Karpas-422 (cell line): ENCODE data around the gene PYGL. TPM values are rescaled to one million over a fixed set of nuclear protein-coding genes. Genes with fewer than 3 reads are reported as not detected.

Experiments
- DNase-seq: peaks from one replicate; pipeline ENCODE4 v3.0.0-alpha.2; 2015
- H2AFZ ChIP-seq: fragments of 200-600 bp; sonication (generic); 2 replicates; pipeline ENCODE4 v1.6.1; 2014; ENCODE audit warnings: antibody characterized with exemption, low read length, mixed read lengths
- H3K27ac ChIP-seq: fragments of 200-600 bp; sonication (generic); 2 replicates; pipeline ENCODE4 v1.5.1; 2014; ENCODE audit warnings: mild to moderate bottlenecking, low read length, moderate library complexity
- H3K27me3 ChIP-seq: fragments of 200-600 bp; sonication (generic); 2 replicates; pipeline ENCODE4 v1.6.1; 2014; ENCODE audit warnings: low read length, mixed read lengths
- H3K36me3 ChIP-seq: fragments of 200-600 bp; sonication (generic); 2 replicates; pipeline ENCODE4 v1.6.1; 2014; ENCODE audit warnings: low read length, mixed read lengths; ENCODE audit not compliant: insufficient read depth
- H3K4me1 ChIP-seq: fragments of 200-600 bp; sonication (generic); 2 replicates; pipeline ENCODE4 v1.6.1; 2014; ENCODE audit warnings: mild to moderate bottlenecking, low read length, mixed read lengths
- H3K4me2 ChIP-seq: fragments of 200-600 bp; sonication (generic); 2 replicates; pipeline ENCODE4 v1.6.1; 2014; ENCODE audit warnings: low read length, low read depth, mild to moderate bottlenecking; ENCODE audit not compliant: poor library complexity, severe bottlenecking
- H3K4me3 ChIP-seq: fragments of 200-600 bp; sonication (generic); 2 replicates; pipeline ENCODE4 v1.5.1; 2014; ENCODE audit warnings: mild to moderate bottlenecking, antibody characterized with exemption, low read length, mixed read lengths
- H3K79me2 ChIP-seq: fragments of 200-600 bp; sonication (generic); 2 replicates; pipeline ENCODE4 v1.6.1; 2014; ENCODE audit warnings: mild to moderate bottlenecking, low read length, mixed read lengths
- H3K9ac ChIP-seq: fragments of 200-600 bp; sonication (generic); 2 replicates; pipeline ENCODE4 v1.6.0; 2014; ENCODE audit warnings: low read length
- H3K9me2 ChIP-seq: fragments of 200-600 bp; sonication (generic), shearing (Covaris generic); replicated peaks from 2 replicates; pipeline ENCODE4 v1.6.0; 2014; ENCODE audit warnings: mild to moderate bottlenecking, low read length, moderate library complexity; ENCODE audit not compliant: insufficient read depth
- H3K9me3 ChIP-seq: fragments of 300-700, 200-600 bp; sonication (generic); 2 replicates; pipeline ENCODE4 v1.6.1; 2014; ENCODE audit warnings: low read length, mixed read lengths
- H4K20me1 ChIP-seq: fragments of 200-600 bp; sonication (generic); 2 replicates; pipeline ENCODE4 v1.6.1; 2014; ENCODE audit warnings: mild to moderate bottlenecking, antibody characterized with exemption, low read length, low read depth; ENCODE audit not compliant: insufficient read depth
- total RNA-seq: library from RNA; depleted of rRNA; stranded (reverse); fragments of >200 nt; shearing (Covaris generic); gene quantifications from 2 replicates; pipeline ENCODE4 v1.2.3, GENCODE V29; 2014; ENCODE audit warnings: low replicate concordance

The PYGL gene
- total RNA-seq, 1 experiment from 2014 or later: not detected

DNA sequence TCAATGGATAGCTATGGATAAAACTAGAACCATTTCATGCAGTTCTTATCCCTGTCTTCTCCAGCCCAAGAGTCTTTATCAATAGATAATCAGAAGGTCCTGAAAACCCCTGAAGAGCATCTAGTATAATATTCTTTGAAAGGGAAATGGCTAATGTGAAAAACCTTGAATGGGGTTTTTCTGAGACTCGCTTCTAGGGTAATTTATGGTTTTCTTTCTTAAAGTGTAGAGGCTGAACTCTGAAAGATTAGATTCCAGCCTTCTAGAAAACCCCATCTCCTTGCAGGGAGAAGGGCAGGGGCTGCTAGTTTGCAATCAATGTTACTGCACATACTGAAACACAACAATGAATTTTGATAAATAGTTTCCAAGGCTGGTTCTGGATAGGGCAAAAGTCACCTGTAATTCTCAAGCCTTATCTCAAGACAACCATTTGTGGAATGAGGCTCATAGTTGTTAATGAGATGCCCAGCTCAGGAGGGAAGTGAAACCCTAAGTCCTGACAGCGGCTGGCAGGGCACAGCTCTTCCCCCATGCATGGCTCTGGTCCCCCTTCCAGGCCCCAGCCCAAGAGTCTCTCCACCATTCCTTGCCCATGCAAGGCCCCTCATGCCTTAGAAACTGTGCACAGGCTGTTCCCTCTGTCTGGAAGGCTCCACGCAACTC is 33.7 kb upstream of the PYGL start:
- DNase-seq: peak; percentile 49

DNA sequence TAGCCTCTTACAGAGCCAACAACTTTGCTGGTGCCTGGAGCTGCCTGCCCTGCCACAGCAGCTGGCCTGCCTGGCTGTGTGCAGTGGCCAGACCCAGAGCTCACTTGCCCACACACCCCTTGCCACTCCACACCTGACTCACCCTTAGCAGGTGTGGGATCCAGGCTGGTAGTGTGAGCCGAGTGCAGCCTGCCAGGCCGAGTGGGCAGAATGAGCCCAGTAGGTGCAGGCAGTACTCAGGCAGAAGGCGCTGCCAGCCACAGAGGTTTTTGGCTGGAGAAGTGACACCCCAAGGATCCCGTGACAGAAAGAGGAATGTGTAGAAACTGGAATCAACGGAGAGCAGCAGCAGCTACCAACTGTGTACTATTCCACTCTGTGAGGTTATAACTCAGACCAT is 29.8 kb upstream of the PYGL start:
- H3K79me2 ChIP-seq: no peaks in the 10 kb centered on the region
- H3K9me3 ChIP-seq: no peaks in the 10 kb centered on the region
- H3K9ac ChIP-seq: no peak overlapping the region
- H3K4me1 ChIP-seq: no peaks in the 10 kb centered on the region
- H3K27ac ChIP-seq: no peak overlapping the region
- 0 out of 2 replicates have a peak, but pooled peaks cover 5% of the 10 kb centered on the region for H4K20me1 ChIP-seq
- H3K36me3 ChIP-seq: no peaks in the 10 kb centered on the region
- no peak overlapping the region for H2AFZ ChIP-seq
- H3K27me3 ChIP-seq: no peaks in the 10 kb centered on the region
- H3K9me2 ChIP-seq: no peaks in the 10 kb centered on the region
- DNase-seq: no peak
- no peak overlapping the region for H3K4me2 ChIP-seq
- H3K4me3 ChIP-seq: no peak overlapping the region

More for the DNA sequence above, 33.7 kb upstream of the PYGL start:
- no peaks in the 10 kb centered on the region for H3K4me1 ChIP-seq
- no peaks in the 10 kb centered on the region for H3K79me2 ChIP-seq
- no peaks in the 10 kb centered on the region for H3K9me3 ChIP-seq
- no peak overlapping the region for H3K4me3 ChIP-seq
- H3K27me3 ChIP-seq: no peaks in the 10 kb centered on the region
- no peaks in the 10 kb centered on the region for H3K9me2 ChIP-seq
- no peaks in the 10 kb centered on the region for H3K36me3 ChIP-seq
- no peak overlapping the region for H3K9ac ChIP-seq
- no peak overlapping the region for H2AFZ ChIP-seq
- H3K27ac ChIP-seq: no peak overlapping the region
- H4K20me1 ChIP-seq: no peaks in the 10 kb centered on the region
- no peak overlapping the region for H3K4me2 ChIP-seq

DNA sequence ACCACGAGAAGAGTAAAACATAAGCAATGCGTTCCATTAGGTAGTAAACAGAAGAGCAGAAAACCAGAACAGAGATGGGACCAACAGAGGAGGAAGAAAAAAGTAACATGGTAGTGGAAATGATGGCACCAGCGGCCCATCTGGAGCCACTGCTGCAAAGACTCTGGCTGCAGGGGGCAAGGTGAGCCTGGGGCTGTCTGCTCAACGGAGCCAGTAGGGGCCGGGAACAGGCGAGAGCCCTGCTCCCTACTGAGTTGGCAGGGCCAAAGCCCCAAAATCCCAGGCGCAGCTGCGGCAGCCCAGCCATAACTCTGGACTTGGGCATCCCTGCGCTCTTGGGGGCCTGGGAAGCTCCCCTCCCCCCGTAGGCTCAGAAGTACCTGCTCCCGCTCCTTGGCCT is 28.5 kb upstream of the PYGL start:
- Histone ChIP-seq H4K20me1 (0 out of 2 replicates have a peak, but pooled peaks cover 5% of the 10 kb centered on the region), H3K9me2 (no peaks in the 10 kb centered on the region), H3K4me2 (no peak overlapping the region), H3K27me3 (no peaks in the 10 kb centered on the region), H3K9me3 (no peaks in the 10 kb centered on the region), H3K27ac (no peak overlapping the region), H3K36me3 (no peaks in the 10 kb centered on the region), H3K4me3 (no peak overlapping the region), H3K9ac (no peak overlapping the region), H2AFZ (no peak overlapping the region), H3K4me1 (no peaks in the 10 kb centered on the region), H3K79me2 (no peaks in the 10 kb centered on the region)
- DNase-seq: no peak

DNA sequence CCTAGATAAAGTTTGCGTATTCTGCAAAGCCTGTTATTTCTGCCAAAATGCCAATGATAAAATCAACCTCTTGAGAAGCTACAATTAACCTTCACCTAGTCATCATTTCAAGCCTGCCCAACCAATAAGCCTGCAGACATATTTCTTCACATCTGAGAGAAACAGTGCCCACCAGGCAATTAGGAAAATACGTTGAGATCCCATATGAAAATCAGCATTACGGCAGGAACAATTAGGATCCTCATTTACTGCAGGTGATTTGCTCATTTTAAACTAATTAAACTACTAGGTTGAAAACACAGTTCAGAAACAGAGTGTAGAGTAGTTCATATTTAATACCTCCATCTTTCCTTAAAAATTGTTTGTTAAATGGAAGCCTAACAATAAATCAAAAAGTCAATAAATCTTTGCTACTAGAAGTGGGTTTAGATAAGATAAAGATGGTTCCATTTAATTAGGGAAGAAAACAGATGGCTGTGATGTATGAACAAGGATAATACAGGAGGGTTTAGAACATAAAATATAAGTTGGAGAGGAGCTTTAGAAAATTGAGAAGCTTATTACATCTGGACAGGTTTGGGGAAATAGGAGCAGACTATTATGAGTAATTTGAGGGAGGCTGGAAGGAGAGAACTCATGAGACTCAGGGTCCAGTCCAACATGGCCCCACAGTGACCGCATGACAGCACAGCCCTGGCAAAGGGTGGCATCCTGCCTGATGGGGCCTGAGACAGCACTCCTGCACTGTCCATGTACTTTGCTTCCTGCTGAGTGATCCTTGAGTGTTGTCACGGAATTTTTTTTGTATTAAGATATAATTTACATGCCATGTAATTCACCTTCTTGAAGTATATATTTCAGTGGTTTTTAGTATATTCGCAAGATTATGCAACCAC is 26.9 kb upstream of the PYGL start:
- Histone ChIP-seq H2AFZ (no peak overlapping the region), H3K27me3 (no peaks in the 10 kb centered on the region), H3K9ac (no peak overlapping the region), H3K4me1 (no peaks in the 10 kb centered on the region), H3K9me3 (no peaks in the 10 kb centered on the region), H3K4me2 (no peak overlapping the region), H3K27ac (no peak overlapping the region), H4K20me1 (0 out of 2 replicates have a peak, but pooled peaks cover 5% of the 10 kb centered on the region), H3K79me2 (no peaks in the 10 kb centered on the region), H3K9me2 (no peaks in the 10 kb centered on the region), H3K36me3 (no peaks in the 10 kb centered on the region), H3K4me3 (no peak overlapping the region)
- no peak for DNase-seq

DNA sequence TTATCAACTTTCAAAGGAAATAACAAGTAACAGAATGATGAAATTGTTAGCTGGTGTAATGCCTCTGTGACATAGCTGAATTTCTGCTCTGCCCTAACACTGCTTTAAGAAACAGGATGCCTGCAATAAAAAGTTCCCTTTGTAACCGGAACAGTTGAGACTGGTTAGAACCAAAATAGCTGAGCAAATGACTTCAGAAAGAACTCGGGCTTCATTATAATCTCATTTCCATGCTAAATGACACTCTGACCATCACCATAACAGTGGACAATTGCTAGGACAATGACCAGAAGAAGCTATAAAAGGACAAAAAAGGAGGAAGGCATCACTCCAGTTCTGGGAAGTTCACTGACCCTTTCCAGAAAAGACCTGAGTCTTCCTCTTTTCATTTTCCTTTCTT is 23.5 kb upstream of the PYGL start:
- H3K9me2 ChIP-seq: no peaks in the 10 kb centered on the region
- no peak overlapping the region for H2AFZ ChIP-seq
- no peaks in the 10 kb centered on the region for H3K27me3 ChIP-seq
- no peaks in the 10 kb centered on the region for H3K79me2 ChIP-seq
- no peaks in the 10 kb centered on the region for H3K4me1 ChIP-seq
- no peak overlapping the region for H3K9ac ChIP-seq
- H3K4me3 ChIP-seq: no peak overlapping the region
- H3K4me2 ChIP-seq: no peak overlapping the region
- 0 out of 2 replicates have a peak, but pooled peaks cover 4% of the 10 kb centered on the region for H4K20me1 ChIP-seq
- no peak for DNase-seq
- no peaks in the 10 kb centered on the region for H3K36me3 ChIP-seq
- no peaks in the 10 kb centered on the region for H3K9me3 ChIP-seq
- no peak overlapping the region for H3K27ac ChIP-seq

DNA sequence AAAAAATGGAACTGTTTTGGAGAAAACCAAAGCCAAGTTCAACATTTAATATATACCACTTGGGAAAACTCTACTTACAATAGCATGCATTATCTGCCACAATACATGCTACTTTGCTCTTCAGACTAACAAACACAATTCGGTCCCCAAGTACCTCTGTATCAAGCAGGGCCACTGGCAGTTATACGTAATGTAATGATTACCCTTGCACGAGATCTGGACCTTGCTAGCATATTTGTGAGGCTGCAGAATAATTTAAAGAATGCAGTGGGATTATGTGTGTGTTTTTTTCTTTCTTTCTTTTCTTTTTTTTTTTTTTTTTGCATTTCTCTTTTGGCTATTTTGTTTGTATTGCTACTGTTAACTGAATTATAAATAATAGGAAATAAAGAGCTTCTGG is 22.8 kb upstream of the PYGL start:
- Histone ChIP-seq H2AFZ (no peak overlapping the region), H4K20me1 (no peaks in the 10 kb centered on the region), H3K4me3 (no peak overlapping the region), H3K9me2 (no peaks in the 10 kb centered on the region), H3K79me2 (no peaks in the 10 kb centered on the region), H3K4me2 (no peak overlapping the region), H3K9ac (no peak overlapping the region), H3K27me3 (no peaks in the 10 kb centered on the region), H3K27ac (no peak overlapping the region), H3K36me3 (no peaks in the 10 kb centered on the region), H3K9me3 (no peaks in the 10 kb centered on the region), H3K4me1 (no peaks in the 10 kb centered on the region)
- DNase-seq: no peak

DNA sequence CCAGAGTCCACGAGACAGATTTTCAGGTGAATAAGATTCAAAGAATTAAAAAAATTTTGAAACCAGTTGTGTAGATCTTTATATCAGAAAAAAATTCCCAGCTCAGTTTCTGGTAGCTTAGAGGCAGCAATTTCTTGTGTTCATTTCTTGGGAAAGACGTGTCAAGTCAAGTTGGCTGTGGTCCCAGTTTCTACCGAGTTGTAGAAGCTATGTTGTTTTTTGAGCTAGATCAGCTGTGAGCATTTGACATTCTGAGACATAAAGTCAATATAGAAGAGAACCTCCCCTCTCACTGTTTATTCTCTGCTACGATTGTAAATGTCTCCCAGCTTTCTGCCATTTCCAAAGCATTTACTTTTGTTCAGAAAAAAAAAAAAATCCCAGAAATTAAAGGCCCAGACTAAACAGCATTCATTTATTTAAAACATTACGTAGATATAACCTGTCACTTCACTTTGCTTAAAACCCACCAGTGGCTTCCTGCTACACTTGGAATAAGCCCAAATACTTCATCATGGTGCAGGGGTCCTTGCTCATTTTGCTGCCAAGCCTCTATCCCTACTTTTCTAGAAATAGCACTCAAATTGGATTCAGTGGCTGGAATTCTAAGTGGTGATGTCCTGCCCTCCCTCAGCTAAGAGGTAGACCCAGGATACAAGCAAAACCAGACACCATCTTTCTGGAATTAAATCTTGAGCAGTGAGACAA is 20.6 kb upstream of the PYGL start:
- no peak overlapping the region for H3K27ac ChIP-seq
- no peak overlapping the region for H3K9ac ChIP-seq
- no peaks in the 10 kb centered on the region for H3K9me2 ChIP-seq
- no peaks in the 10 kb centered on the region for H3K4me1 ChIP-seq
- H3K79me2 ChIP-seq: no peaks in the 10 kb centered on the region
- no peaks in the 10 kb centered on the region for H3K27me3 ChIP-seq
- no peak for DNase-seq
- no peaks in the 10 kb centered on the region for H3K9me3 ChIP-seq
- H3K4me3 ChIP-seq: no peak overlapping the region
- no peak overlapping the region for H3K4me2 ChIP-seq
- no peaks in the 10 kb centered on the region for H3K36me3 ChIP-seq
- no peak overlapping the region for H2AFZ ChIP-seq
- H4K20me1 ChIP-seq: no peaks in the 10 kb centered on the region

DNA sequence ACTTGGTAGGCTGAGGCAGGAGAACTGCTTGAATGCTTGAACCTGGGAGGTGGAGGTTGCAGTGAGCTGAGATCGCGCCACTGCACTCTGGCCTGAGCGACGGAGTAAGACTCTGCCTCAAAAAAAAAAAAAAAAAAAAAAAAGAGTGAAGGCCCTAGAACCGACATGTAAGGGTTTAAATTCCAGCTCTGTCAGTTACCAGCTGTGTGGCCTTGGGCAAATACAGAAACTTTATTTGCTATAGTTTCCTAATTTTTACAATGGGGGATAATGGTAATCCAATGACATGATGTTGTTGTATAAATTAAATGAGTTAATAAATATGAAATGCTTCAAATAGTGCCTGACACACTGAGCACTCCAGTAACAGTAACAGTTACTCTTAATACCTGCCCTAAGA is 19.6 kb upstream of the PYGL start:
- no peak for DNase-seq
- no peaks in the 10 kb centered on the region for H3K79me2 ChIP-seq
- no peaks in the 10 kb centered on the region for H3K4me1 ChIP-seq
- H3K9ac ChIP-seq: no peak overlapping the region
- H3K4me3 ChIP-seq: no peak overlapping the region
- H3K4me2 ChIP-seq: no peak overlapping the region
- no peaks in the 10 kb centered on the region for H3K27me3 ChIP-seq
- H3K36me3 ChIP-seq: no peaks in the 10 kb centered on the region
- no peaks in the 10 kb centered on the region for H4K20me1 ChIP-seq
- H3K9me3 ChIP-seq: no peaks in the 10 kb centered on the region
- no peak overlapping the region for H2AFZ ChIP-seq
- no peak overlapping the region for H3K27ac ChIP-seq
- no peaks in the 10 kb centered on the region for H3K9me2 ChIP-seq
